ENCODE results near the gene PLG.
"Not testable (repeated sequence)": the region's sequence is repeated elsewhere in the genome, so short reads cannot be mapped to it uniquely, and the experiment has no call there.

The PLG gene

GRCh38 chr6:160779095-160779494, 77.1 kb downstream of the PLG start:
- not testable (repeated sequence) for H3K4me3 ChIP-seq (ENCODE audit: low read length); H3K36me3 ChIP-seq (ENCODE audit: control insufficient read depth, insufficient read depth, low read length, severe bottlenecking); H3K27me3 ChIP-seq (replicated peaks; ENCODE audit: control insufficient read depth, insufficient read depth, low read length); H3K9me3 ChIP-seq (ENCODE audit: control insufficient read depth, low read length); DNase-seq (ENCODE audit: low read depth); H3K4me1 ChIP-seq (ENCODE audit: control insufficient read depth, insufficient read depth, low read length); H3K9ac ChIP-seq (ENCODE audit: low read length)

- not testable (repeated sequence) for H3K4me1 ChIP-seq (ENCODE audit: control insufficient read depth, insufficient read depth, low read length); H3K27me3 ChIP-seq (replicated peaks; ENCODE audit: control insufficient read depth, insufficient read depth, low read length); DNase-seq (ENCODE audit: low read depth); H3K9me3 ChIP-seq (ENCODE audit: control insufficient read depth, low read length); H3K9ac ChIP-seq (ENCODE audit: low read length); H3K4me3 ChIP-seq (ENCODE audit: low read length); H3K36me3 ChIP-seq (ENCODE audit: control insufficient read depth, insufficient read depth, low read length, severe bottlenecking)
Measured at GRCh38 chr6:160780656-160781055, 78.6 kb downstream of the PLG start.

- DNase-seq (ENCODE audit: low read depth), result no peak
- Histone ChIP-seq H3K4me3 (ENCODE audit: low read length) (no peak overlapping the region), H3K9me3 (ENCODE audit: control insufficient read depth, low read length) (no peaks in the 10 kb centered on the region), H3K27me3 (replicated peaks; ENCODE audit: control insufficient read depth, insufficient read depth, low read length) (no peaks in the 10 kb centered on the region), H3K4me1 (ENCODE audit: control insufficient read depth, insufficient read depth, low read length) (no peaks in the 10 kb centered on the region), H3K36me3 (ENCODE audit: control insufficient read depth, insufficient read depth, low read length, severe bottlenecking) (no peaks in the 10 kb centered on the region), H3K9ac (ENCODE audit: low read length) (no peak overlapping the region)
Measured at GRCh38 chr6:160781298-160781697, 79.3 kb downstream of the PLG start.

DNA sequence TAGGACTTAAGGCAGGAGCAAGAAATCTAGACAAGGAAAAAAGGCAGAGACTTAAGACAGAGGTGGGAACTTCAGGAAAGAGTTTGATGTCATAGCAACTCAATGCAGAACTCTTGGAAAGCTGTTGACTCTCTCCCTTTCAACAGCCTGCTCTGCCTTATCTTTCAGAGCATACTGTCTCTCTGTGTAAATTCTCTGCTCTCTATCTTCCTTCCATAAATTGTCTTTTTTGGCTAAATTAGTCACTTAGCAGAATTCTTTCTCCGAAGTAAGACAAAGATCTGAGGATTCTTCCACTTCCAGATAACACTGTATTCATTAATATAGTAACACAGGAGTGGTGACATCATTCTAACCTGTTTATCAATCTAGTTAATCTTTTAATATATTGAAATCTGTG, 80.2 kb downstream of the PLG start:
- DNase-seq (ENCODE audit: low read depth), result no peak
- Histone ChIP-seq H3K4me3 (ENCODE audit: low read length) (no peak overlapping the region), H3K27me3 (replicated peaks; ENCODE audit: control insufficient read depth, insufficient read depth, low read length) (no peaks in the 10 kb centered on the region), H3K4me1 (ENCODE audit: control insufficient read depth, insufficient read depth, low read length) (no peaks in the 10 kb centered on the region), H3K9ac (ENCODE audit: low read length) (no peak overlapping the region), H3K9me3 (ENCODE audit: control insufficient read depth, low read length) (no peaks in the 10 kb centered on the region), H3K36me3 (ENCODE audit: control insufficient read depth, insufficient read depth, low read length, severe bottlenecking) (no peaks in the 10 kb centered on the region)

DNA sequence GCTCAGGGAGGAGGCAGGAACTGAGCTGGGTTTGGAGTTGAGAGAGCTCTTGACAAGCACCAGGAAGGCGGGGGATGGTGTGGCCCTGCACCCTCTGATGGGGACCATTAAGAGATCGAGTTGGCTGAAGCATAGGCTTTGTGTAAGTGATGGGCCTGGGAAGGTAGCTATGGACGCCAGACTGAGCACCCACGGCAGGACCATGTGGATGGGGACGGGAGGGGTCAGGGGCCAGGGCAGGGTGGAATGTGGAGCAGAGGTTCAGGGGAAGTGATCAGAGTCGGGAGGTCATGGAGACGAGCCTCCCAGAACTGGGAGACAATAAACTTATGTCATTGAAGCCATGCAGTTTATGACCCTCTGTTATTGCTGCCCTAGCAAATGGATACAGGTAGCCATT, 81.7 kb downstream of the PLG start:
- no peak overlapping the region for H3K9ac ChIP-seq (ENCODE audit: low read length)
- H3K4me1 ChIP-seq (ENCODE audit: control insufficient read depth, insufficient read depth, low read length), result no peaks in the 10 kb centered on the region
- no peaks in the 10 kb centered on the region for H3K27me3 ChIP-seq (replicated peaks; ENCODE audit: control insufficient read depth, insufficient read depth, low read length)
- no peak overlapping the region for H3K4me3 ChIP-seq (ENCODE audit: low read length)
- no peaks in the 10 kb centered on the region for H3K9me3 ChIP-seq (ENCODE audit: control insufficient read depth, low read length)
- no peak for DNase-seq (ENCODE audit: low read depth)
- no peaks in the 10 kb centered on the region for H3K36me3 ChIP-seq (ENCODE audit: control insufficient read depth, insufficient read depth, low read length, severe bottlenecking)

- H3K4me1 ChIP-seq (ENCODE audit: control insufficient read depth, insufficient read depth, low read length); H3K9me3 ChIP-seq (ENCODE audit: control insufficient read depth, low read length); H3K36me3 ChIP-seq (ENCODE audit: control insufficient read depth, insufficient read depth, low read length, severe bottlenecking); H3K4me3 ChIP-seq (ENCODE audit: low read length); H3K9ac ChIP-seq (ENCODE audit: low read length); H3K27me3 ChIP-seq (replicated peaks; ENCODE audit: control insufficient read depth, insufficient read depth, low read length); DNase-seq (ENCODE audit: low read depth): not testable (repeated sequence)
Measured at GRCh38 chr6:160788126-160788525, 86.1 kb downstream of the PLG start.

DNA sequence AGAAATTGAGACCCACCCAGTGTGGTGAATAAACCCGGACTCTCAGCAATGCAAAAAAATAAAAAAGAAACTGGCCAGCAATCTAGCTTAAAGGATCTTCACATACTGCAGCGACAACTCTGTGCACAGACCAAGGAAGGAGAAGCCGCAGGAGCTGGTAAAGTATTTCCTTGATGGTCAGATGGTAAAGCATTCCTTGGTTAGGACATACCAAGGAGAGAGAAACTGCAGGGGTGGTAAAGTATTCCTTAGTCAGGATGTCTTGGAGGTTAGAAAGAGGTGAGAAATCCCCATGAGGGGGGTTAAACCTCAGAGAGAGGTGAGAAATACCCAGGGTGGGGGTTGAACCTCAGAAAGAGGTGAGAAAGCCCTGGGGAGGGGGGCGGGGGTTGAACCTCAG, 86.8 kb downstream of the PLG start:
- Histone ChIP-seq H3K9me3 (ENCODE audit: control insufficient read depth, low read length) (no peaks in the 10 kb centered on the region), H3K9ac (ENCODE audit: low read length) (no peak overlapping the region), H3K36me3 (ENCODE audit: control insufficient read depth, insufficient read depth, low read length, severe bottlenecking) (no peaks in the 10 kb centered on the region), H3K27me3 (replicated peaks; ENCODE audit: control insufficient read depth, insufficient read depth, low read length) (no peaks in the 10 kb centered on the region), H3K4me1 (ENCODE audit: control insufficient read depth, insufficient read depth, low read length) (no peaks in the 10 kb centered on the region), H3K4me3 (ENCODE audit: low read length) (no peak overlapping the region)
- DNase-seq (ENCODE audit: low read depth), result no peak

DNA sequence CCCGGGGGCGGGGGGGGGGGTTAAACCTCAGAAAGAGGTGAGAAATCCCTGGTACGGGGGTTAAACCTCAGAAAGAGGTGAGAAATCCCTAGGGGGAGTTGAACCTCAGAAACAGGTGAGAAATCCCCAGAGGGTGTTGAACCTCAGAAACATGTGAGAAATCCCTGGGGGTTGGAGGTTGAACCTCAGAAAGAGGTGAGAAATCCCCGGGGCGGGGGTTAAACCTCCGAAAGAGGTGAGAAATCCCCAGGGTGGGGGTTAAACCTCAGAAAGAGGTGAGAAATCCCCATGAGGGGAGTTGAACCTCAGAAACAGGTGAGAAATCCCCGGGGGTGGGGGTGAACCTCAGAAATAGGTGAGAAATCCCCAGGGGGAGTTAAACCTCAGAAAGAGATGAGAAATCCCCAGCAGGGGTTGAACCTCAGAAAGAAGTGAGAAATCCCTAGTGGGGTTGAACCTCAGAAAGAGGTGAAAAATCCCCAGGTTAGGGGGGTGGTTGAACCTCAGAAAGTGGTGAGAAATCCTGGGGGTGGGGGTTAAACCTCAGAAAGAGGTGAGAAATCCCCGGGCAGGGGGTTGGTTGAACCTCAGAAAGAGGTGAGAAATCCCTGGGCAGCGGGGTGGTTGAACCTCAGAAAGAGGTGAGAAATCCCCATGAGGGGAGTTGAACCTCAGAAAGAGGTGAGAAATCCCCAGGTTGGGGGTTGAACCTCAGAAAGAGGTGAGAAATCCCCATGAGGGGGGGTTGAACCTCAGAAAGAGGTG, 87.4 kb downstream of the PLG start:
- Histone ChIP-seq H3K36me3 (ENCODE audit: control insufficient read depth, insufficient read depth, low read length, severe bottlenecking) (no peaks in the 10 kb centered on the region), H3K9me3 (ENCODE audit: control insufficient read depth, low read length) (no peaks in the 10 kb centered on the region), H3K27me3 (replicated peaks; ENCODE audit: control insufficient read depth, insufficient read depth, low read length) (no peaks in the 10 kb centered on the region), H3K4me1 (ENCODE audit: control insufficient read depth, insufficient read depth, low read length) (no peaks in the 10 kb centered on the region), H3K4me3 (ENCODE audit: low read length) (no peak overlapping the region), H3K9ac (ENCODE audit: low read length) (no peak overlapping the region)
- DNase-seq (ENCODE audit: low read depth), result no peak

DNA sequence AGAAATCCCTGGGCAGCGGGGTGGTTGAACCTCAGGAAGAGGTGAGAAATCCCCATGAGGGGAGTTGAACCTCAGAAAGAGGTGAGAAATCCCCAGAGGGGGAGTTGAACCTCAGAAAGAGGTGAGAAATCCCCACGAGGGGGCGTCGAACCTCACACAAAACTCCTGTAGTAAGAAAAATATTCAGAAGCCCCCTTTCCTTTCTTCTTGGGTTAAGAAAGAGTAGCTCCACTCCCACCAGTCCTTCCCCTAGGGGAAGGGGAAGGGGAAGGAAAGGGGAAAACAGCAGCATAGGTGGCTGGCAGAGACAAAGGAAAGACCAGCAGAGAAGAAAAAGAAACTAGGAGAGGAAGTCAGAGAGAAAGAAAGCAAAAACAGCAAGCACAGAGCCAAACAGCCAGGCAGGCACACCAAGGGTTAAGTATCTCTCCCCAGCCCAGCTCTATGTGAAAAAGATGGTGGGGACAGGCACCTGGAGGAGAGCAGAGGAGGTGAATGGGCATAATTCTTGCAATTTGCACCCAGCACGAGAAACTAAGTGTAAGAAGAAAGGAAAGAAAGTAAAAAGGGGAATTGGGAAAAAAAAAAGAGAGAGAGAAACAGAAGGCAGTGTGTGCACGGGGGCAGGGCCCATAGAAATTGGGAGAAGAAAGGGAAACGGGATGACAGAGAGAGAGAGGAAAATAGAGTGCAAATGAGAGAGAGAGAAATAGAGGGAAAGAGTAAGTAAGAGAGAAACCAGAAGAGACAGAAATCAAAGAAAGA, 88.2 kb downstream of the PLG start:
- Histone ChIP-seq H3K9me3 (ENCODE audit: control insufficient read depth, low read length) (no peaks in the 10 kb centered on the region), H3K9ac (ENCODE audit: low read length) (peak overlapping the region; percentile 25), H3K4me1 (ENCODE audit: control insufficient read depth, insufficient read depth, low read length) (no peaks in the 10 kb centered on the region), H3K27me3 (replicated peaks; ENCODE audit: control insufficient read depth, insufficient read depth, low read length) (no peaks in the 10 kb centered on the region), H3K36me3 (ENCODE audit: control insufficient read depth, insufficient read depth, low read length, severe bottlenecking) (no peaks in the 10 kb centered on the region), H3K4me3 (ENCODE audit: low read length) (peak overlapping the region; percentile 40)
- no peak for DNase-seq (ENCODE audit: low read depth)

GRCh38 chr6:160791459-160791858, 89.4 kb downstream of the PLG start:
- Histone ChIP-seq H3K9me3 (ENCODE audit: control insufficient read depth, low read length) (no peaks in the 10 kb centered on the region), H3K9ac (ENCODE audit: low read length) (no peak overlapping the region), H3K4me3 (ENCODE audit: low read length) (no peak overlapping the region), H3K27me3 (replicated peaks; ENCODE audit: control insufficient read depth, insufficient read depth, low read length) (no peaks in the 10 kb centered on the region), H3K4me1 (ENCODE audit: control insufficient read depth, insufficient read depth, low read length) (no peaks in the 10 kb centered on the region), H3K36me3 (ENCODE audit: control insufficient read depth, insufficient read depth, low read length, severe bottlenecking) (no peaks in the 10 kb centered on the region)
- no peak for DNase-seq (ENCODE audit: low read depth)

DNA sequence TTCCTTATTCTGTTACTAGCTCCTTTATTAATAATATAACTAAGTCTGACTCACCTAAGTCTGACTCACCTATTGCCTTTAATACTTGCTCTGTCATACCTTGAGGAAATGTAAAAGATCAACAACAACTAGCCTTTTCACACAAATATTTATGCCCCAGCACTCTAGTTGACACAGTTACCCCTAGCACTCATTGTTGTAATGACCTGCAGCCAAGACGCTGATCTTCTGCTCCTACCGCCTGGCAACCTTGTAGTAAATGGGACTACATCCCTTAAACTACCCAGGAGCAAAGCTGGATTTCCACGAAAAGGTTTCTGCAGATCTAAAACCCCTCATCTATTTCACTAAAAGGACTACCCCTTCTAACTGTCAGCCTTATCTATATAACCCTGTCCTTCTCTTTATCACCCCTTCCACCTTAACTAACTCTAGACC, 90.0 kb downstream of the PLG start:
- H3K4me1 ChIP-seq (ENCODE audit: control insufficient read depth, insufficient read depth, low read length), result no peaks in the 10 kb centered on the region
- no peaks in the 10 kb centered on the region for H3K9me3 ChIP-seq (ENCODE audit: control insufficient read depth, low read length)

More for the DNA sequence above, 90.0 kb downstream of the PLG start:
- H3K9ac ChIP-seq (ENCODE audit: low read length), result no peak overlapping the region
- no peaks in the 10 kb centered on the region for H3K36me3 ChIP-seq (ENCODE audit: control insufficient read depth, insufficient read depth, low read length, severe bottlenecking)
- no peaks in the 10 kb centered on the region for H3K27me3 ChIP-seq (replicated peaks; ENCODE audit: control insufficient read depth, insufficient read depth, low read length)
- no peak for DNase-seq (ENCODE audit: low read depth)
- H3K4me3 ChIP-seq (ENCODE audit: low read length), result no peak overlapping the region

Measured in adipocyte (in vitro differentiated cells).